Left hindlimb (tissue), 1 donor: ENCODE results near the gene AIRE.
"Not testable (repeated sequence)": the region's sequence is repeated elsewhere in the genome, so short reads cannot be mapped to it uniquely, and the experiment has no call there.

Experiments used
- DNase-seq: peaks from one replicate; pipeline ENCODE4 v3.0.0-alpha.2; 2018

The AIRE gene

GRCh38 chr21:44338971-44339910 is 53.6 kb downstream of the AIRE start, which contains the start of gene CFAP410:
Gene CFAP410, minus strand, starts transcription at chr21:44339390. Its CDS starts 196 bp downstream, at chr21:44339194.
- DNase-seq: peak; percentile 96

GRCh38 chr21:44341726-44342458 is 56.2 kb downstream of the AIRE start:
- not testable (repeated sequence) for DNase-seq

- not testable (repeated sequence) for DNase-seq
Observed at GRCh38 chr21:44342981-44343380, 57.3 kb downstream of the AIRE start.

- DNase-seq: no peak
Observed at GRCh38 chr21:44344541-44345183, 59.0 kb downstream of the AIRE start.

GRCh38 chr21:44345495-44345894 is 59.8 kb downstream of the AIRE start:
- no peak for DNase-seq

GRCh38 chr21:44347911-44348451 is 62.3 kb downstream of the AIRE start:
- no peak for DNase-seq
